Mesendoderm (in vitro differentiated cells): ENCODE measurements around the gene KRT32.
A peak's percentile ranks its signal among the peaks of the same experiment; 100 is the strongest.

Experiments
- DNase-seq: peaks from one replicate; pipeline ENCODE4 v3.0.0; 2013
- H2AK5ac ChIP-seq: 2 replicates; pipeline ENCODE4 v1.6.1; 2013; ENCODE audit warnings: low read length, inconsistent platforms
- H2BK120ac ChIP-seq: 2 replicates; pipeline ENCODE4 v1.6.1; 2013; ENCODE audit warnings: low read depth, mild to moderate bottlenecking, low read length, moderate library complexity, mixed read lengths
- H2BK15ac ChIP-seq: replicated peaks from 2 replicates; pipeline ENCODE4 v1.6.1; 2013; ENCODE audit warnings: low read depth, mild to moderate bottlenecking, moderate library complexity
- H2BK5ac ChIP-seq: 2 replicates; pipeline ENCODE4 v1.6.1; 2013; ENCODE audit warnings: low read length, inconsistent platforms
- H3K18ac ChIP-seq: 2 replicates; pipeline ENCODE4 v1.6.1; 2013; ENCODE audit warnings: mild to moderate bottlenecking, low read length, mixed read lengths
- H3K23ac ChIP-seq: one replicate; pipeline ENCODE4 v1.6.1; 2013; ENCODE audit warnings: low read length
- H3K27ac ChIP-seq: 2 replicates; pipeline ENCODE4 v1.5.1; 2013; ENCODE audit warnings: low read depth, mild to moderate bottlenecking, inconsistent platforms, low read length, moderate library complexity
- H3K27me3 ChIP-seq: 2 replicates; pipeline ENCODE4 v1.6.1; 2013; ENCODE audit warnings: low read length, control low read depth, mild to moderate bottlenecking, inconsistent platforms; ENCODE audit not compliant: insufficient read depth, poor library complexity
- H3K36me3 ChIP-seq: 2 replicates; pipeline ENCODE4 v1.6.1; 2013; ENCODE audit warnings: low read length, inconsistent platforms; ENCODE audit not compliant: control insufficient read depth, insufficient read depth
- H3K4ac ChIP-seq: one replicate; pipeline ENCODE4 v1.6.1; 2013; ENCODE audit warnings: low read depth, mild to moderate bottlenecking, low read length, moderate library complexity
- H3K4me1 ChIP-seq: 2 replicates; pipeline ENCODE4 v1.6.1; 2013; ENCODE audit warnings: low read depth, low read length, inconsistent platforms; ENCODE audit not compliant: control insufficient read depth
- H3K4me2 ChIP-seq: 2 replicates; pipeline ENCODE4 v1.6.1; 2013; ENCODE audit warnings: low read length
- H3K4me3 ChIP-seq: 2 replicates; pipeline ENCODE4 v1.5.1; 2013; ENCODE audit warnings: mild to moderate bottlenecking, low read length
- H3K56ac ChIP-seq: one replicate; pipeline ENCODE4 v1.6.1; 2013; ENCODE audit warnings: low read length
- H3K79me1 ChIP-seq: 2 replicates; pipeline ENCODE4 v1.6.1; 2013; ENCODE audit warnings: low read length, inconsistent platforms
- H3K79me2 ChIP-seq: 2 replicates; pipeline ENCODE4 v1.6.1; 2013; ENCODE audit warnings: mild to moderate bottlenecking, low read length; ENCODE audit not compliant: control insufficient read depth, insufficient read depth
- H3K9ac ChIP-seq: 2 replicates; pipeline ENCODE4 v1.6.1; 2013; ENCODE audit warnings: low read length, inconsistent platforms
- H4K5ac ChIP-seq: one replicate; pipeline ENCODE4 v1.6.1; 2013; ENCODE audit warnings: low read length
- H4K8ac ChIP-seq: one replicate; pipeline ENCODE4 v1.6.1; 2013; ENCODE audit warnings: low read depth, mild to moderate bottlenecking, control low read depth, low read length, moderate library complexity
- WGBS: extraction: QIAGEN DNeasy Blood & Tissue Kit; methylation state at CpG from one replicate; pipeline ENCODE4 v1.1.7; 2013; ENCODE audit warnings: low lambda C conversion rate, missing lambda C conversion rate; ENCODE audit not compliant: insufficient coverage; ENCODE audit errors: extremely low coverage; 5-methylcytosine and 5-hydroxymethylcytosine counted together

KRT32 gene

DNA sequence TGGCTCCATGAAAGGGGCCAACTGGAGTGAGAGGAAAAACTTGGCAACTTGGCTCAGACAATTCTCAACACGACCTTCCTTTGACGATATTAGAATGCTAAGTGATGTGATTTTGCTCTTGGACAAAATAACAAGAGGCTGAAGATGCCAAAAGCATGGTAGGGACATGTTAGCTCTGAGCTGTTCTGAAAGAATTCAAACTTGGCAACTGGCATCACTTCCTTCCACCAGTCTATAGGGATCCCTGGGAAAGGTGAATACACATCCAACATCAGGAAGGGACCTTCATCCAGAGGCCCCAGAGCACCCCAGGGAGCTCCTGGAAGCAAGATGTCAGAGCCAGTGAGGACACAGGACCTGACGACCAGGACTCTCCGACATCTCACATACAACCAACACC lies 47.1 kb downstream of the KRT32 start:
- H3K9ac ChIP-seq: no peak overlapping the region
- H3K4me2 ChIP-seq: no peak overlapping the region
- no peak overlapping the region for H2BK5ac ChIP-seq
- H2BK120ac ChIP-seq: no peak overlapping the region
- no peak overlapping the region for H3K27ac ChIP-seq
- H3K36me3 ChIP-seq: no peaks in the 10 kb centered on the region
- no peak overlapping the region for H3K56ac ChIP-seq
- no peaks in the 10 kb centered on the region for H3K79me1 ChIP-seq
- no peak overlapping the region for H3K18ac ChIP-seq
- H3K4me3 ChIP-seq: no peak overlapping the region
- no peak overlapping the region for H3K4ac ChIP-seq
- no peaks in the 10 kb centered on the region for H3K27me3 ChIP-seq
- WGBS: no CpG with 5 or more reads among the region's 4 CpGs
- no peak overlapping the region for H4K5ac ChIP-seq
- no peak overlapping the region for H2AK5ac ChIP-seq
- no peak overlapping the region for H3K23ac ChIP-seq
- H4K8ac ChIP-seq: no peak overlapping the region
- no peak for DNase-seq
- no peaks in the 10 kb centered on the region for H3K79me2 ChIP-seq
- H2BK15ac ChIP-seq: no peak overlapping the region
- H3K4me1 ChIP-seq: no peaks in the 10 kb centered on the region

- Histone ChIP-seq H4K8ac (no peak overlapping the region), H3K27ac (no peak overlapping the region), H3K23ac (no peak overlapping the region), H2AK5ac (no peak overlapping the region), H2BK15ac (no peak overlapping the region), H3K36me3 (no peaks in the 10 kb centered on the region), H3K4ac (no peak overlapping the region), H2BK120ac (no peak overlapping the region), H3K4me2 (no peak overlapping the region), H3K4me1 (no peaks in the 10 kb centered on the region), H2BK5ac (no peak overlapping the region), H3K79me2 (no peaks in the 10 kb centered on the region), H3K56ac (no peak overlapping the region), H3K18ac (no peak overlapping the region), H3K79me1 (no peaks in the 10 kb centered on the region), H3K27me3 (no peaks in the 10 kb centered on the region), H3K4me3 (no peak overlapping the region), H4K5ac (no peak overlapping the region), H3K9ac (no peak overlapping the region)
- DNase-seq: no peak
- WGBS: no CpG with 5 or more reads among the region's 4 CpGs
These were observed 47.5 kb downstream of the KRT32 start for GRCh38 chr17:41419716-41420115.

DNA sequence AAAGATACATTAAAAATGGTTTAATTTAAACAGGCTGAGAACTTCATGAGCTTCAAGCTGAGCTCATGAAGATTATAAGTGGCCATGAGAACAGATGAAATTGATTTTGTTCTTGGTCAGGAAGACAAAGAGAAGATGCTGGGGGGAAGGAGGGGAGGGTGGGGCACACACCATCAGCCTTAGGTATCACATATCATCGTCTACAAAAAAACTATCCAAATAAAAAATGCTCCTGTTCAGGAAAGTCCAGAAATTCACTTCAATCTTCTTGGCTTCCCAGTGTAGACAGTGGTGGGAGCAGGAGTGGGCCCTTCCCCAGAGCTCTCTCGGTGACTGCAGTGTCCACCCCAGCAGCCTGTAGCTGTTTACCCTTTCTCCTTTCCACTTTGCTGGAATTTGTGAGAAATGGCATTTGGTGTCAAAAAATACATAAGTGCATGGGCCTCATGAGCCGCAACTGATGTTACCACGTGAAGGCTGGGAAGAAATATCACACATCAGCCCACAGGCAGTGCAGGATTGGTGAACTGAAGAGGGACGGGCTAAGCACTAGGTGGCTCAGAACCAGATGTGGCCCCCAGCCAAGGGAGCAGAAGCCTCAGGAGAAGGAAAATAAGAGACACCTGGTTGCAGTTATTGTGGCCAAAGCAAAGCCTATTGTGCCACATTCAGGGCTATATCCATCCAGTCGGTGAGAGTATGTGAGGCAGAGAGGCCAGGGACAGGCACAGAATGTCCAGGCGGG lies 48.9 kb downstream of the KRT32 start:
- no peak overlapping the region for H4K8ac ChIP-seq
- no peaks in the 10 kb centered on the region for H3K79me1 ChIP-seq
- no peak overlapping the region for H2BK120ac ChIP-seq
- H3K27ac ChIP-seq: no peak overlapping the region
- no peak overlapping the region for H2BK5ac ChIP-seq
- no peak overlapping the region for H3K4me3 ChIP-seq
- H3K27me3 ChIP-seq: no peaks in the 10 kb centered on the region
- no CpG with 5 or more reads among the region's 7 CpGs for WGBS
- peaks cover 5% of the 10 kb centered on the region for H3K4me1 ChIP-seq
- H2AK5ac ChIP-seq: no peak overlapping the region
- no peak for DNase-seq
- no peaks in the 10 kb centered on the region for H3K79me2 ChIP-seq
- H3K4ac ChIP-seq: no peak overlapping the region
- H3K36me3 ChIP-seq: no peaks in the 10 kb centered on the region
- no peak overlapping the region for H3K4me2 ChIP-seq
- no peak overlapping the region for H2BK15ac ChIP-seq
- H4K5ac ChIP-seq: no peak overlapping the region
- H3K9ac ChIP-seq: no peak overlapping the region
- no peak overlapping the region for H3K56ac ChIP-seq
- no peak overlapping the region for H3K18ac ChIP-seq
- no peak overlapping the region for H3K23ac ChIP-seq

- H3K79me1 ChIP-seq: no peaks in the 10 kb centered on the region
- H2BK15ac ChIP-seq: no peak overlapping the region
- H3K9ac ChIP-seq: no peak overlapping the region
- no CpG with 5 or more reads among the region's 4 CpGs for WGBS
- H2BK5ac ChIP-seq: no peak overlapping the region
- no peak overlapping the region for H4K5ac ChIP-seq
- no peak overlapping the region for H3K4me3 ChIP-seq
- H2AK5ac ChIP-seq: no peak overlapping the region
- no peaks in the 10 kb centered on the region for H3K27me3 ChIP-seq
- no peak overlapping the region for H3K27ac ChIP-seq
- H2BK120ac ChIP-seq: no peak overlapping the region
- no peak overlapping the region for H3K23ac ChIP-seq
- no peak overlapping the region for H3K4ac ChIP-seq
- H3K4me2 ChIP-seq: no peak overlapping the region
- H3K18ac ChIP-seq: no peak overlapping the region
- no peak overlapping the region for H4K8ac ChIP-seq
- H3K4me1 ChIP-seq: peaks cover 5% of the 10 kb centered on the region
- H3K56ac ChIP-seq: no peak overlapping the region
- no peaks in the 10 kb centered on the region for H3K36me3 ChIP-seq
- DNase-seq: peak; percentile 65
- no peaks in the 10 kb centered on the region for H3K79me2 ChIP-seq
These were observed 49.6 kb downstream of the KRT32 start for GRCh38 chr17:41417576-41418015.

GRCh38 chr17:41417127-41417526 lies 50.1 kb downstream of the KRT32 start:
- H3K18ac ChIP-seq: no peak overlapping the region
- no peak overlapping the region for H4K5ac ChIP-seq
- H3K79me2 ChIP-seq: no peaks in the 10 kb centered on the region
- no peaks in the 10 kb centered on the region for H3K36me3 ChIP-seq
- peak; percentile 3 for DNase-seq
- H3K79me1 ChIP-seq: no peaks in the 10 kb centered on the region
- H3K4me3 ChIP-seq: no peak overlapping the region
- no peak overlapping the region for H4K8ac ChIP-seq
- H3K4me2 ChIP-seq: no peak overlapping the region
- H3K9ac ChIP-seq: no peak overlapping the region
- no CpG with 5 or more reads among the region's 6 CpGs for WGBS
- no peaks in the 10 kb centered on the region for H3K27me3 ChIP-seq
- H3K56ac ChIP-seq: no peak overlapping the region
- no peak overlapping the region for H3K23ac ChIP-seq
- peaks cover 5% of the 10 kb centered on the region for H3K4me1 ChIP-seq
- H3K27ac ChIP-seq: no peak overlapping the region
- H2BK15ac ChIP-seq: no peak overlapping the region
- H2BK5ac ChIP-seq: no peak overlapping the region
- H3K4ac ChIP-seq: no peak overlapping the region
- no peak overlapping the region for H2AK5ac ChIP-seq
- no peak overlapping the region for H2BK120ac ChIP-seq

- WGBS: no CpG with 5 or more reads among the region's 5 CpGs
- peaks cover 5% of the 10 kb centered on the region for H3K4me1 ChIP-seq
- H3K27ac ChIP-seq: no peak overlapping the region
These were observed 50.7 kb downstream of the KRT32 start for GRCh38 chr17:41416479-41416878.

More at GRCh38 chr17:41416479-41416878, 50.7 kb downstream of the KRT32 start:
- Histone ChIP-seq H3K79me1 (no peaks in the 10 kb centered on the region), H3K23ac (no peak overlapping the region), H2BK15ac (no peak overlapping the region), H4K8ac (no peak overlapping the region), H2AK5ac (no peak overlapping the region), H2BK5ac (no peak overlapping the region), H3K9ac (no peak overlapping the region), H3K56ac (no peak overlapping the region), H3K36me3 (no peaks in the 10 kb centered on the region), H3K18ac (no peak overlapping the region), H3K79me2 (no peaks in the 10 kb centered on the region), H2BK120ac (no peak overlapping the region), H3K4me3 (no peak overlapping the region), H3K4ac (no peak overlapping the region), H3K4me2 (no peak overlapping the region), H3K27me3 (no peaks in the 10 kb centered on the region), H4K5ac (no peak overlapping the region)
- peak; percentile 52 for DNase-seq
